ENCODE measurements around the gene HUS1. TPM values are rescaled to one million over a fixed set of nuclear protein-coding genes. Genes with fewer than 3 reads are reported as not detected.

The HUS1 gene
- total and polyA plus RNA-seq, 2 of the 8 experiments (the other 6 are each of a cell fraction or from before 2014, with no cell fraction given) = 15.0 to 33.0 TPM

- no peak for TF ChIP-seq ZNF274 (IDR thresholded peaks at IDR 0.05; ENCODE audit: borderline replicate concordance, extremely low read depth, low read length)
- TF ChIP-seq SIN3A (conservative IDR thresholded peaks at IDR 0.05 in 1 of 2, IDR thresholded peaks at IDR 0.05 in 1 of 2; ENCODE audit: low read depth in 1 of 2, low read length in 2 of 2) = 0 out of 4 replicates have a peak, but pooled peaks have one; percentile 33 to 41
- TF ChIP-seq JUN (IDR thresholded peaks at IDR 0.05; ENCODE audit: low read depth, low read length) = no peak
- TF ChIP-seq FOSL1 (IDR thresholded peaks at IDR 0.05; ENCODE audit: insufficient read depth, low read depth, low read length) = no peak
- peak in 1 of 2 experiments; percentile 47; a peak in 2 of 3 replicates for TF ChIP-seq POLR2A (IDR thresholded peaks at IDR 0.05; ENCODE audit: control extremely low read depth in 1 of 2, low read depth in 2 of 2, low read length in 2 of 2)
- TF ChIP-seq CTCF (IDR thresholded peaks at IDR 0.05; ENCODE audit: control extremely low read depth in 1 of 3, insufficient read depth in 1 of 3, low read depth in 1 of 3, low read length in 3 of 3) = peak; percentile 70 to 73 (median 71)
- peak; percentile 52; the same call in 1 of the 2 replicates for TF ChIP-seq TBP (IDR thresholded peaks at IDR 0.05; ENCODE audit: low read depth, low read length)
- TF ChIP-seq, protein P1, sequence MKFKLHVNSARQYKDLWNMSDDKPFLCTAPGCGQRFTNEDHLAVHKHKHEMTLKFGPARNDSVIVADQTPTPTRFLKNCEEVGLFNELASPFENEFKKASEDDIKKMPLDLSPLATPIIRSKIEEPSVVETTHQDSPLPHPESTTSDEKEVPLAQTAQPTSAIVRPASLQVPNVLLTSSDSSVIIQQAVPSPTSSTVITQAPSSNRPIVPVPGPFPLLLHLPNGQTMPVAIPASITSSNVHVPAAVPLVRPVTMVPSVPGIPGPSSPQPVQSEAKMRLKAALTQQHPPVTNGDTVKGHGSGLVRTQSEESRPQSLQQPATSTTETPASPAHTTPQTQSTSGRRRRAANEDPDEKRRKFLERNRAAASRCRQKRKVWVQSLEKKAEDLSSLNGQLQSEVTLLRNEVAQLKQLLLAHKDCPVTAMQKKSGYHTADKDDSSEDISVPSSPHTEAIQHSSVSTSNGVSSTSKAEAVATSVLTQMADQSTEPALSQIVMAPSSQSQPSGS (IDR thresholded peaks at IDR 0.05; ENCODE audit: low read length) = no peak
- TF ChIP-seq SIRT6 (IDR thresholded peaks at IDR 0.05; ENCODE audit: low read length) = no peak
- no peak for TF ChIP-seq GABPA (IDR thresholded peaks at IDR 0.05; ENCODE audit: borderline replicate concordance, insufficient read depth, low read length)
- TF ChIP-seq SIX5 (IDR thresholded peaks at IDR 0.05; ENCODE audit: low read depth, low read length) = no peak
- TF ChIP-seq ASH2L (IDR thresholded peaks at IDR 0.05; ENCODE audit: low read length) = peak; percentile 67
- TF ChIP-seq, protein P2, sequence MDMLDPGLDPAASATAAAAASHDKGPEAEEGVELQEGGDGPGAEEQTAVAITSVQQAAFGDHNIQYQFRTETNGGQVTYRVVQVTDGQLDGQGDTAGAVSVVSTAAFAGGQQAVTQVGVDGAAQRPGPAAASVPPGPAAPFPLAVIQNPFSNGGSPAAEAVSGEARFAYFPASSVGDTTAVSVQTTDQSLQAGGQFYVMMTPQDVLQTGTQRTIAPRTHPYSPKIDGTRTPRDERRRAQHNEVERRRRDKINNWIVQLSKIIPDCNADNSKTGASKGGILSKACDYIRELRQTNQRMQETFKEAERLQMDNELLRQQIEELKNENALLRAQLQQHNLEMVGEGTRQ (IDR thresholded peaks at IDR 0.05; ENCODE audit: low read length) = no peak
- no peak for TF ChIP-seq CHD2 (IDR thresholded peaks at IDR 0.05; ENCODE audit: low read length)
- no peak for TF ChIP-seq EGR1 (IDR thresholded peaks at IDR 0.05; ENCODE audit: borderline replicate concordance, low read depth, low read length)
- no peak for TF ChIP-seq MAFK (IDR thresholded peaks at IDR 0.05; ENCODE audit: low read depth, low read length)
- TF ChIP-seq CBX5 (IDR thresholded peaks at IDR 0.05; ENCODE audit: low read depth, low read length) = no peak
- no peak for TF ChIP-seq CREB1 (IDR thresholded peaks at IDR 0.05)
- peak; percentile 75 for TF ChIP-seq YY1 (IDR thresholded peaks at IDR 0.05; ENCODE audit: low read depth, low read length)
- no peak for TF ChIP-seq JUND (IDR thresholded peaks at IDR 0.05; ENCODE audit: low read length)
- TF ChIP-seq EP300 (IDR thresholded peaks at IDR 0.05; ENCODE audit: borderline replicate concordance in 1 of 2, low read depth in 2 of 2, low read length in 2 of 2) = no peak; a peak in 1 of 3 replicates
Measured at GRCh38 chr7:47991741-47992311, 12.4 kb upstream of the HUS1 start (continued).
